ENCODE data around the gene ALDH2.
"Not testable (repeated sequence)": the region's sequence is repeated elsewhere in the genome, so short reads cannot be mapped to it uniquely, and the experiment has no call there.

ALDH2 gene

GRCh38 chr12:111758120-111758561 is 8.6 kb upstream of the ALDH2 start:
- FAIRE-seq: no peak
- no peak for DNase-seq (ENCODE audit: low spot score)

GRCh38 chr12:111759271-111759670 is 7.5 kb upstream of the ALDH2 start:
- DNase-seq (ENCODE audit: low spot score) (no peak), FAIRE-seq (no peak)

- FAIRE-seq (no peak), DNase-seq (ENCODE audit: low spot score) (no peak)
These were observed 6.7 kb upstream of the ALDH2 start for GRCh38 chr12:111759991-111760390.

GRCh38 chr12:111761099-111761498 is 5.6 kb upstream of the ALDH2 start:
- DNase-seq (ENCODE audit: low spot score) (no peak), FAIRE-seq (no peak)

- DNase-seq (ENCODE audit: low spot score) (no peak), FAIRE-seq (no peak)
These were observed 5.0 kb upstream of the ALDH2 start for GRCh38 chr12:111761706-111762105.

GRCh38 chr12:111763552-111763951 is 3.2 kb upstream of the ALDH2 start:
- FAIRE-seq; DNase-seq (ENCODE audit: low spot score): not testable (repeated sequence)

GRCh38 chr12:111764120-111764821 is 2.5 kb upstream of the ALDH2 start:
- no peak for FAIRE-seq

GRCh38 chr12:111767362-111768158 is 827 bp downstream of the ALDH2 start:
- DNase-seq (ENCODE audit: low spot score): peak; percentile 56
- no peak for FAIRE-seq

More at GRCh38 chr12:111764120-111764821, 2.5 kb upstream of the ALDH2 start:
- no peak for DNase-seq (ENCODE audit: low spot score)

GRCh38 chr12:111768159-111768895 is 1.6 kb downstream of the ALDH2 start:
- no peak for FAIRE-seq
- DNase-seq (ENCODE audit: low spot score): no peak

GRCh38 chr12:111769599-111769998 is 2.9 kb downstream of the ALDH2 start:
- no peak for DNase-seq (ENCODE audit: low spot score)

GRCh38 chr12:111773801-111774551 is 7.2 kb downstream of the ALDH2 start:
- FAIRE-seq: no peak
- no peak for DNase-seq (ENCODE audit: low spot score)

More at GRCh38 chr12:111769599-111769998, 2.9 kb downstream of the ALDH2 start:
- no peak for FAIRE-seq

- DNase-seq (ENCODE audit: low spot score): no peak
- no peak for FAIRE-seq
These were observed 8.8 kb downstream of the ALDH2 start for GRCh38 chr12:111775205-111776193.

GRCh38 chr12:111776836-111777344 is 10.2 kb downstream of the ALDH2 start:
- FAIRE-seq: no peak
- no peak for DNase-seq (ENCODE audit: low spot score)

- FAIRE-seq: no peak
- no peak for DNase-seq (ENCODE audit: low spot score)
These were observed 10.8 kb downstream of the ALDH2 start for GRCh38 chr12:111777345-111778045.

GRCh38 chr12:111780166-111780565 is 13.4 kb downstream of the ALDH2 start:
- DNase-seq (ENCODE audit: low spot score) (no peak), FAIRE-seq (no peak)

- FAIRE-seq (no peak), DNase-seq (ENCODE audit: low spot score) (no peak)
These were observed 13.9 kb downstream of the ALDH2 start for GRCh38 chr12:111780615-111781014.

- FAIRE-seq: no peak
- no peak for DNase-seq (ENCODE audit: low spot score)
These were observed 14.4 kb downstream of the ALDH2 start for GRCh38 chr12:111781085-111781658.

- DNase-seq (ENCODE audit: low spot score) (no peak), FAIRE-seq (no peak)
These were observed 16.3 kb downstream of the ALDH2 start for GRCh38 chr12:111783046-111783445.

GRCh38 chr12:111784953-111785352 is 18.2 kb downstream of the ALDH2 start:
- no peak for FAIRE-seq
- no peak for DNase-seq (ENCODE audit: low spot score)

All from urothelium cell line (cell line).